RWPE2 (cell line): ENCODE data around the gene ZRANB2.

Source experiments
- ATAC-seq: fragments of 200-7000 bp; cut with Tn5 transposase; 3 replicates; pipeline ENCODE4 v1.9.1; 2021; ENCODE audit warnings: low read depth
- DNase-seq: peaks from one replicate; pipeline ENCODE4 v3.0.0-alpha.2; 2020; ENCODE audit warnings: low spot score
- H3K27ac ChIP-seq: fragments of 450-650 bp; 2 replicates; pipeline ENCODE4 v1.5.1; 2017; ENCODE audit warnings: mild to moderate bottlenecking; ENCODE audit not compliant: poor library complexity, severe bottlenecking
- H3K27me3 ChIP-seq: fragments of 250-450 bp; sonication (Bioruptor Pico); 2 replicates; pipeline ENCODE4 v1.5.1; 2021; ENCODE audit warnings: mild to moderate bottlenecking, moderate library complexity; ENCODE audit not compliant: insufficient read depth, poor library complexity, severe bottlenecking
- H3K36me3 ChIP-seq: fragments of 250-450 bp; sonication (Bioruptor Pico); 2 replicates; pipeline ENCODE4 v1.5.1; 2020; ENCODE audit warnings: low read depth, mild to moderate bottlenecking, moderate library complexity
- H3K4me1 ChIP-seq: fragments of 250-450 bp; sonication (Bioruptor Pico); 2 replicates; pipeline ENCODE4 v1.5.1; 2021; ENCODE audit warnings: mild to moderate bottlenecking, moderate library complexity; ENCODE audit not compliant: insufficient read depth, poor library complexity, severe bottlenecking
- H3K4me3 ChIP-seq: fragments of 250-450 bp; sonication (Bioruptor Pico); 2 replicates; pipeline ENCODE4 v1.5.1; 2021; ENCODE audit warnings: mild to moderate bottlenecking, moderate library complexity; ENCODE audit not compliant: severe bottlenecking
- H3K9me3 ChIP-seq: fragments of 250-450 bp; sonication (Bioruptor Pico); 2 replicates; pipeline ENCODE4 v1.5.1; 2021; ENCODE audit warnings: mild to moderate bottlenecking, moderate library complexity; ENCODE audit not compliant: severe bottlenecking
- TF ChIP-seq, protein P1 (sequence below): fragments of 450-650 bp; IDR thresholded peaks from one replicate; pipeline ENCODE4 v1.5.1; 2017; ENCODE audit warnings: mild to moderate bottlenecking, moderate library complexity; ENCODE audit not compliant: poor library complexity, severe bottlenecking

Gene ZRANB2

DNA sequence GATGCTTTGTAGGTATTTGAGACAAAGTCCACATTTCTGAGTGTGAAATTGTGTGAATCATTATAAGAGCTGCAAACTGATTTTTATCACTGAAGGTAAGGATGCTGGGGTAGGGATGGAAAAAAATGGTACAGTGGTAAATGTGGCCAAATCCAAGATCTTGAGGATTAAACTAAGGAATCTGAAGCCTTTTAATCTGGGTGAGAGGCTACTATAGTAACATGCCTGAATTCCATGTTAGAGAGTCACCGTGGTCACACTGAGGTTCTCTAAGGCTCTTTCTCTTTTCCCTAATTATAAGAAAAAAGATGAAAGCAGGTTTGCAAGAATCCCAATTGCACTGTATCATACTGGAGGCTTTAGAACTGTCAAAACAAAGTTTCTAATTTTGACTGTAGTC is 50.8 kb downstream of the ZRANB2 start:
- H3K9me3 ChIP-seq: no peaks in the 10 kb centered on the region
- ATAC-seq: no peak
- H3K4me3 ChIP-seq: no peak overlapping the region
- H3K4me1 ChIP-seq: no peaks in the 10 kb centered on the region
- H3K27ac ChIP-seq: no peak overlapping the region
- H3K27me3 ChIP-seq: peaks cover 39% of the 10 kb centered on the region
- H3K36me3 ChIP-seq: no peaks in the 10 kb centered on the region
- DNase-seq: no peak
- TF ChIP-seq, protein P1, sequence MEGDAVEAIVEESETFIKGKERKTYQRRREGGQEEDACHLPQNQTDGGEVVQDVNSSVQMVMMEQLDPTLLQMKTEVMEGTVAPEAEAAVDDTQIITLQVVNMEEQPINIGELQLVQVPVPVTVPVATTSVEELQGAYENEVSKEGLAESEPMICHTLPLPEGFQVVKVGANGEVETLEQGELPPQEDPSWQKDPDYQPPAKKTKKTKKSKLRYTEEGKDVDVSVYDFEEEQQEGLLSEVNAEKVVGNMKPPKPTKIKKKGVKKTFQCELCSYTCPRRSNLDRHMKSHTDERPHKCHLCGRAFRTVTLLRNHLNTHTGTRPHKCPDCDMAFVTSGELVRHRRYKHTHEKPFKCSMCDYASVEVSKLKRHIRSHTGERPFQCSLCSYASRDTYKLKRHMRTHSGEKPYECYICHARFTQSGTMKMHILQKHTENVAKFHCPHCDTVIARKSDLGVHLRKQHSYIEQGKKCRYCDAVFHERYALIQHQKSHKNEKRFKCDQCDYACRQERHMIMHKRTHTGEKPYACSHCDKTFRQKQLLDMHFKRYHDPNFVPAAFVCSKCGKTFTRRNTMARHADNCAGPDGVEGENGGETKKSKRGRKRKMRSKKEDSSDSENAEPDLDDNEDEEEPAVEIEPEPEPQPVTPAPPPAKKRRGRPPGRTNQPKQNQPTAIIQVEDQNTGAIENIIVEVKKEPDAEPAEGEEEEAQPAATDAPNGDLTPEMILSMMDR: no peak

DNA sequence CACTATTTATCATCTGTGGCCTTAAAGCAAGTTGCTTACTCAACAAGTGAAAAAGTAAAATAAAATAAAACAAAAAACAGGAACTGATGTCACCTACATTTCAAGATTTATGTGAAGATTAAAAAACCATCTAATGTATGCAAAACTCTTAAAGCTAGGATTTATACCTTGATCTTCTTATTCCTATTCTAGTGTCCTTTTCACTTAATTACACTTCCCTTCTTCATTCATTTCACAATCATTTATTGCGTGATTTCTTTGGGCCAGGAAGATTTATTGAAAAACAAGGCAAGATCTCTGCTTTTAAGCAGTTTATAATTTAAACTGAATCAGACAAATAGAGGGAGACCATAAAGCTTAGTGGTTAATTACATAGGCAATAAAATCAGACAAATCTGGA is 51.9 kb downstream of the ZRANB2 start:
- TF ChIP-seq, protein P1: no peak
- ATAC-seq: no peak
- no peaks in the 10 kb centered on the region for H3K9me3 ChIP-seq
- H3K36me3 ChIP-seq: no peaks in the 10 kb centered on the region
- no peak for DNase-seq
- no peak overlapping the region for H3K27ac ChIP-seq
- H3K27me3 ChIP-seq: peaks cover 39% of the 10 kb centered on the region
- H3K4me3 ChIP-seq: no peak overlapping the region
- no peaks in the 10 kb centered on the region for H3K4me1 ChIP-seq

DNA sequence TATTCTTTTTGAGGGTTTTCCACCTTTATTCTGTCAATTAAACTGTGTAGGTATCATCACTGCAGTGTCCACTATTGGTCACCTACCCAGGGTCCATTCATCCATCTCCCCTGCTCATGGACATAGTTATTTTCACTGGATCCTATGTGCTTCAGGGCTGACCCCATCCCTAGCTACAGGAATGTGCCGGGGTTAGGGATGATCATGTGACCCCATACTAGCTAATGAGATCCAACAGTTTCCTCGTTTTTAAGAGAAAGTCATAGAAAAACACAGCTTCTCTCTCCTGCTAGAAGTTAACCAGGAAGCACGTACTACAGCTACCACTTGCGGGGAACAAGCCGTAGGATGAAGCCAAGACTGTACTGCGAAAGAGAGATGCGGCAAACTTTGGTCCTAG is 52.8 kb downstream of the ZRANB2 start:
- DNase-seq (no peak), ATAC-seq (no peak)
- no peak overlapping the region for H3K4me3 ChIP-seq
- no peaks in the 10 kb centered on the region for H3K4me1 ChIP-seq
- TF ChIP-seq, protein P1: no peak
- no peaks in the 10 kb centered on the region for H3K9me3 ChIP-seq
- peaks cover 34% of the 10 kb centered on the region for H3K27me3 ChIP-seq
- H3K27ac ChIP-seq: no peak overlapping the region
- H3K36me3 ChIP-seq: no peaks in the 10 kb centered on the region

DNA sequence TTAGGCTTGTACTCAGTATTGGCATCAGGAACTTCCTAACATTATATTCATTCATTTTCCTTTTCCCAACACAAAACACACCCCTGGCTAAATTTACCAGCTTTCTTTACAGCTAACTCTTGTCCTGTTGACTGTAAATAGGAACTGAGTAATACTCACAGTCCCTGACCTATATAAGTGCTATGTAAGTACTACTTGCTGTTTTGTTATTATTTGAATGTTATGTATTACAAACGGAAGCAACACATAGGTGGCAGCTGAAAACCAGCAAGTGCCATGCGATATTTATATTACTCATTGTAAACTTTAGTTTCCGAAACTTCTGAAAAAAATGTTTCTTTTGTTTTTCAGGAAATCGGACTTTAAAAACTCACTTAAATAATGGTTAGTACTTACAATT is 54.7 kb downstream of the ZRANB2 start:
- no peaks in the 10 kb centered on the region for H3K4me1 ChIP-seq
- DNase-seq: no peak
- no peaks in the 10 kb centered on the region for H3K9me3 ChIP-seq
- no peaks in the 10 kb centered on the region for H3K36me3 ChIP-seq
- peaks cover 30% of the 10 kb centered on the region for H3K27me3 ChIP-seq
- H3K27ac ChIP-seq: no peak overlapping the region
- no peak for ATAC-seq
- TF ChIP-seq, protein P1: no peak
- H3K4me3 ChIP-seq: no peak overlapping the region

DNA sequence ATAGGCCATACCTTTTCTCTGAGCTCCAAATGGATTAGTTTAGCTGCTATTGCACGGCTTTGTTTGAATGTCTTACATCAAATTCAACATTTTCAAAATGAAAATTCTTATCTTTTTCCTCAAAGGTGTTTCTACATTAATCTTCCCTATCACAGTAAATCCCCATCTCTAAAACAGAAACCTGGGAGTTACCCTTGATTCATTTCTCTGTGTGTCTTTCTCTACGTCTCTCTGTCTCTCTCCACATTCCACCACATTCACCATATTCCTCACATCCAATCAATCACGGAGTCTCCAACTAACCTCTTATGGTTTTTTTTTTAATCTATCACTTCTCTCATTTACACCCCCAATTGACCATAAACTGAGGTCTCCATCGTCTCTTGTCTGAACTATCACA is 57.3 kb downstream of the ZRANB2 start:
- TF ChIP-seq, protein P1: no peak
- ATAC-seq: no peak
- Histone ChIP-seq H3K27me3 (peaks cover 17% of the 10 kb centered on the region), H3K4me1 (no peaks in the 10 kb centered on the region), H3K27ac (no peak overlapping the region), H3K36me3 (no peaks in the 10 kb centered on the region), H3K4me3 (no peak overlapping the region), H3K9me3 (no peaks in the 10 kb centered on the region)
- no peak for DNase-seq
